ENCODE measurements around the gene INTS6. TPM values are rescaled to one million over a fixed set of nuclear protein-coding genes. Genes with fewer than 3 reads are reported as not detected.

INTS6 gene
- total and polyA plus RNA-seq, 4 experiments from 2014 or later: 15.4 to 65.6 (median 41.8) TPM

DNA sequence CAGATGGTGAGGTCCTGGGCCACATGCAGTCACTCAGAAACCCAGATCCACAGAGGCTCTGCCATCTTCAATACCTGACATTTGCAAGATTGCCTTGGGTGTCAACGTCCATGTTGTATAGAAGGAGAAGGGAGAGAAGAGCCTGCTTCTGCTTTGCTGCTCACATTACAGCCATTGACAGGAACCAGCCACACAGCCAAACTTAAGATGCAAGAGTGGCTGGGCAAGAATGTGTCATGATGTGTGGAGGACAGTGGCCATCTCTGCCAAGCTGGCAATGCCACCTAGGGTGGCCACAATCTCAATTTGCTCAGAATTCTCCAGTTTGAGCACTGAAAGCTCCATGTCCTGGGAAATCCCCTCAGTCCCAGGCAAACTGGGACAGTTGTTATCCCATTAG lies 139.2 kb downstream of the INTS6 start:
- Mint-ChIP-seq H3K4me1 (no peaks in the 10 kb centered on the region), H3K36me3 (no peaks in the 10 kb centered on the region), H3K27ac (no peak overlapping the region), H3K27me3 (peaks cover 5 to 9% of the 10 kb centered on the region in 2 donors), H3K4me3 (no peak overlapping the region), H3K9me3 (no peaks in the 10 kb centered on the region)
- Histone ChIP-seq H3K36me3 (ENCODE audit: insufficient read depth, low read length) (no peaks in the 10 kb centered on the region), H3K27me3 (ENCODE audit: insufficient read depth, low read length) (no peaks in the 10 kb centered on the region), H3K4me3 (ENCODE audit: low read length in 2 of 2) (no peak overlapping the region), H3K27ac (ENCODE audit: low read depth, low read length) (no peak overlapping the region), H3K4me1 (ENCODE audit: insufficient read depth, low read length) (no peaks in the 10 kb centered on the region), H3K9me3 (ENCODE audit: control insufficient read depth in 1 of 2, low read length in 2 of 2) (no peaks in the 10 kb centered on the region)
- DNase-seq: no peak
- ChIA-PET CTCF (ENCODE audit: partially characterized antibody) (no interaction called here), POLR2A (ENCODE audit: partially characterized antibody) (no interaction called here)
- intact Hi-C loops (cut with micrococcal nuclease): no loop called here

DNA sequence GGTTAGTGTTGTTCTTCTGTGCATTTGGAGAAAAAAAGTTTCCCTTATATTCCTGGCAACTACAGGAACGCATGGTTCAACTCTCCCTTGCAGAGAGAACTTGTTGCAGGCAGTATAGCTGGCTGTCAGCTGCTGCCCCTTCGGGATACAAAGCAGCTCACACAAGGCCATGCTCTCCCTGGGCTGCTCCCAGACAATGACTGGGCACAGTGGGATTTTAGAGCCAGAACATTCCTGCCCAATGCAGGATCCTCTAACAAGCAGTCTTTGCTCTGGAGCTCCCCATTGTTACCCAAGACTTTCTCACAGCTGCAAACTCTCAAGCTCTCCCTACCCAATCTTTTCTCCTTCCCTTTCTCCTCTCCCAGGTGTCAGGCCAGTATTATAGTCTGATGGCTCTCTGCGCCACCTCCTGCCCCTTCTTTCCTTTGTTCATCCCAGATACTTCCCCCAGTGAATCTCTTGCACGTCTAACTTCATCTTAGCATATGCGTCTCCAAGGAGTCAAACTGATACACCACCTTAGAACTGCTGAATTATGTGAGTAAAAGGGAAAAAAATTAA lies 140.8 kb downstream of the INTS6 start:
- no peak for DNase-seq
- H3K27me3 Mint-ChIP-seq: peaks cover 5 to 9% of the 10 kb centered on the region in 2 donors
- Histone ChIP-seq H3K36me3 (ENCODE audit: insufficient read depth, low read length) (no peaks in the 10 kb centered on the region), H3K4me3 (ENCODE audit: low read length in 2 of 2) (no peak overlapping the region), H3K27ac (ENCODE audit: low read depth, low read length) (no peak overlapping the region), H3K9me3 (ENCODE audit: control insufficient read depth in 1 of 2, low read length in 2 of 2) (no peaks in the 10 kb centered on the region), H3K27me3 (ENCODE audit: insufficient read depth, low read length) (no peaks in the 10 kb centered on the region), H3K4me1 (ENCODE audit: insufficient read depth, low read length) (no peaks in the 10 kb centered on the region)
- H3K36me3 Mint-ChIP-seq: no peaks in the 10 kb centered on the region
- intact Hi-C loops (cut with micrococcal nuclease): no loop called here
- H3K9me3 Mint-ChIP-seq: no peaks in the 10 kb centered on the region
- no peaks in the 10 kb centered on the region for H3K4me1 Mint-ChIP-seq
- ChIA-PET CTCF (ENCODE audit: partially characterized antibody) (interaction anchor here (1.1 to 1.5 kb wide), 2 partner anchors 23 to 26 kb away, joined by 3 to 4 read pairs; no protein-coding TSS in a partner anchor), POLR2A (ENCODE audit: partially characterized antibody) (no interaction called here)
- H3K4me3 Mint-ChIP-seq: no peak overlapping the region
- H3K27ac Mint-ChIP-seq: no peak overlapping the region

Small RNAs within 50 kb of the gene (microRNA-seq; reads per million reads assigned to microRNA genes)
- gene MIR5693 (ENCODE audit: borderline microRNAs expressed, borderline number of aligned reads, borderline replicate concordance): not detected

Other genes with a start within 250 kb of the INTS6 start
- not detected for gene FAM124A, start 230.6 kb downstream of the INTS6 start, total RNA-seq
- gene FAM124A, start 230.6 kb downstream of the INTS6 start, polyA plus RNA-seq: not detected
- not detected for gene SERPINE3, start 113.3 kb downstream of the INTS6 start, total RNA-seq
- gene SERPINE3, start 113.3 kb downstream of the INTS6 start, polyA plus RNA-seq: not detected
- 10 to 100 TPM; 20.0 to 21.8 TPM for gene WDFY2, start 131.4 kb upstream of the INTS6 start, total RNA-seq
- 1 to 10 TPM; 3.8 to 9.0 TPM for gene WDFY2, start 131.4 kb upstream of the INTS6 start, polyA plus RNA-seq

All from CD4-positive, alpha-beta memory T cell (primary cell).